ENCODE results near the gene CAPN8. TPM values are rescaled to one million over a fixed set of nuclear protein-coding genes. Genes with fewer than 3 reads are reported as not detected.
A peak's percentile ranks its signal among the peaks of the same experiment; 100 is the strongest.

CAPN8 gene
- polyA plus RNA-seq, 1 donor (not counting 4 experiments of a cell fraction or from before 2014, with no cell fraction given): 4.7 TPM

DNA sequence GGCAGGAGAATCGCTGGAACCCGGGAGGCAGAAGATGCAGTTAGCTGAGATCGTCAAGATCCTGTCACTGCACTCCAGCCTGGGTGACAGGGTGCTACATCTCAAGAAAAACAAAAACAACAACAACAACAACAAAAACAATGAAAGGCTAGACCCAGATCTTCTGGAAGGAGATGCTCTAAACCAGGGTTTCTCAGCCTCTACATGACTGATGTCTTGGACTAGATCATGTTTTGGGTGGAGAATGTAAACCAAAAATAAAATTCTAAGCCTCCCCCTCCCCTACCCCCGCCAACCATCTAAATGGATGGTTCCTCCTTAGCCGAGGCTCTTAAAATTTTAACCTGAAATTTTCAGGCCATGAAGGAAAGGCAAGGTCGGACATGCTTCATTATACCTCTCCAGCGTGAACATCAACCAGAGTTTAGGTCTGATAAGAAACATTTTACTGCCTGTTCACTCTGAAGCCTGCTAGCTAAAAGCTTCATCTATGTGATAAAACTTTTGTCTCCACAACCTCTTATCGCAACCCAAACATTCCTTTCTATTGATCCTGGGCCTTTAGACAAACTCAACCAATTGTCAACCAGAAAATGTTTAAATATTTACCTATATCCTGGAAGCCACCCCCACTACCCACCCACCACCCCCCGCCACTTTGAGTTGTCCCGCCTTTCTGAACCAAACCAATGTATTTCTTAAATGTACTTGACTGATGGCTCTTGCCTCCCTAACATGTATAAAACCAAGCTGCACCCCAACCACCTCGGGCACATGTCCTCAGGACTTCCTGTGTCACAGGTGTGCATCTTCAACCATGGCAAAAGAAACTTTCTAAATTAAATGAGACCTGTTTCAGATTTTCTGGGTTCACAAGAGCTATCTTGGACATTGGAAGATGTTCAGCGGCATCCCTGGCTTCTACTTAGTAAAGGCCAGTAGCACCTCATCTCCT is 45.0 kb upstream of the CAPN8 start:
- Histone ChIP-seq H3K4me2 (ENCODE audit: control insufficient read depth, extremely low read depth, insufficient read depth, low read depth, low read length) (no peak overlapping the region), H3K4me1 (ENCODE audit: control insufficient read depth, extremely low read depth, insufficient read depth, low read length) (peaks cover 56% of the 10 kb centered on the region), H3K9ac (ENCODE audit: control insufficient read depth, extremely low read depth, insufficient read depth, low read length) (no peak overlapping the region), H3K27ac (ENCODE audit: control insufficient read depth, insufficient read depth, low read length) (no peak overlapping the region), H4K20me1 (ENCODE audit: control insufficient read depth, extremely low read depth, insufficient read depth, low read length) (peaks cover 5% of the 10 kb centered on the region), H3K27me3 (ENCODE audit: control insufficient read depth, extremely low read depth, insufficient read depth, low read length) (no peaks in the 10 kb centered on the region), H3K9me3 (ENCODE audit: control insufficient read depth, low read depth, low read length) (no peaks in the 10 kb centered on the region), H3K9me1 (ENCODE audit: control insufficient read depth, extremely low read depth, insufficient read depth, low read length) (no peaks in the 10 kb centered on the region), H3K36me3 (ENCODE audit: control insufficient read depth in 2 of 2, extremely low read depth in 1 of 2, insufficient read depth in 2 of 2, low read length in 2 of 2) (peaks cover under 1 to 10% of the 10 kb centered on the region in 2 experiments), H3K4me3 (ENCODE audit: control insufficient read depth in 2 of 3, extremely low read depth in 1 of 3, insufficient read depth in 2 of 3, low read depth in 1 of 3, low read length in 3 of 3) (no peak overlapping the region), H2AFZ (ENCODE audit: control insufficient read depth, low read length) (no peak overlapping the region), H3K79me2 (ENCODE audit: control insufficient read depth, insufficient read depth, low read length) (peaks cover 31% of the 10 kb centered on the region)
- no peak for DNase-seq (ENCODE audit: low read depth, low spot score)
- dilution Hi-C loops (cut with MboI; ENCODE audit: extremely low pct_ligation_motif_present, low sequenced_read_pairs): no loop called here
- no peak for FAIRE-seq
- TF ChIP-seq EZH2 (IDR thresholded peaks at IDR 0.05; ENCODE audit: low read length): no peak
- no peak for TF ChIP-seq CTCF (optimal IDR thresholded peaks at IDR 0.05 in 1 of 3, IDR thresholded peaks at IDR 0.05 in 1 of 3, conservative IDR thresholded peaks at IDR 0.05 in 1 of 3; ENCODE audit: extremely low read depth in 1 of 3, insufficient read depth in 2 of 3, low read length in 3 of 3)

- no peak for FAIRE-seq
Observed at GRCh38 chr1:223709598-223709997, 44.1 kb upstream of the CAPN8 start.

More at GRCh38 chr1:223709598-223709997, 44.1 kb upstream of the CAPN8 start:
- H3K4me2 ChIP-seq (ENCODE audit: control insufficient read depth, extremely low read depth, insufficient read depth, low read depth, low read length): no peak overlapping the region
- H3K4me3 ChIP-seq (ENCODE audit: control insufficient read depth in 2 of 3, extremely low read depth in 1 of 3, insufficient read depth in 2 of 3, low read depth in 1 of 3, low read length in 3 of 3): no peak overlapping the region
- no peak for DNase-seq (ENCODE audit: low read depth, low spot score)
- peaks cover 22% of the 10 kb centered on the region for H3K79me2 ChIP-seq (ENCODE audit: control insufficient read depth, insufficient read depth, low read length)
- peaks cover 0 to 5% of the 10 kb centered on the region in 2 experiments for H3K36me3 ChIP-seq (ENCODE audit: control insufficient read depth in 2 of 2, extremely low read depth in 1 of 2, insufficient read depth in 2 of 2, low read length in 2 of 2)
- peaks cover 49% of the 10 kb centered on the region for H3K4me1 ChIP-seq (ENCODE audit: control insufficient read depth, extremely low read depth, insufficient read depth, low read length)
- no peaks in the 10 kb centered on the region for H4K20me1 ChIP-seq (ENCODE audit: control insufficient read depth, extremely low read depth, insufficient read depth, low read length)
- dilution Hi-C loops (cut with MboI; ENCODE audit: extremely low pct_ligation_motif_present, low sequenced_read_pairs): no loop called here
- no peaks in the 10 kb centered on the region for H3K27me3 ChIP-seq (ENCODE audit: control insufficient read depth, extremely low read depth, insufficient read depth, low read length)
- H2AFZ ChIP-seq (ENCODE audit: control insufficient read depth, low read length): no peak overlapping the region
- no peak overlapping the region for H3K9ac ChIP-seq (ENCODE audit: control insufficient read depth, extremely low read depth, insufficient read depth, low read length)
- H3K9me1 ChIP-seq (ENCODE audit: control insufficient read depth, extremely low read depth, insufficient read depth, low read length): no peaks in the 10 kb centered on the region
- no peaks in the 10 kb centered on the region for H3K9me3 ChIP-seq (ENCODE audit: control insufficient read depth, low read depth, low read length)
- H3K27ac ChIP-seq (ENCODE audit: control insufficient read depth, insufficient read depth, low read length): no peak overlapping the region
- TF ChIP-seq EZH2 (IDR thresholded peaks at IDR 0.05; ENCODE audit: low read length) (no peak), CTCF (optimal IDR thresholded peaks at IDR 0.05 in 1 of 3, IDR thresholded peaks at IDR 0.05 in 1 of 3, conservative IDR thresholded peaks at IDR 0.05 in 1 of 3; ENCODE audit: extremely low read depth in 1 of 3, insufficient read depth in 2 of 3, low read length in 3 of 3) (peak in 2 of 3 experiments; percentile 21 to 42)
